KOPT-K1 (cell line): Measurements from ENCODE around the gene LMTK3.

Experiments used
- H3K27ac ChIP-seq: fragments of 200-600 bp; sonication (generic); 2 replicates; pipeline ENCODE4 v1.5.1; 2016; ENCODE audit warnings: antibody characterized with exemption, mild to moderate bottlenecking, low read depth, low read length; ENCODE audit not compliant: poor library complexity, severe bottlenecking
- H3K36me3 ChIP-seq: fragments of 200-600 bp; sonication (generic); 2 replicates; pipeline ENCODE4 v1.5.1; 2017; ENCODE audit warnings: antibody characterized with exemption, mild to moderate bottlenecking, low read length, moderate library complexity; ENCODE audit not compliant: insufficient read depth
- H3K9me3 ChIP-seq: fragments of 200-600 bp; sonication (generic); 2 replicates; pipeline ENCODE4 v1.5.1; 2017; ENCODE audit warnings: antibody characterized with exemption, low read length, mild to moderate bottlenecking; ENCODE audit not compliant: insufficient read depth, poor library complexity, severe bottlenecking

LMTK3 gene

DNA sequence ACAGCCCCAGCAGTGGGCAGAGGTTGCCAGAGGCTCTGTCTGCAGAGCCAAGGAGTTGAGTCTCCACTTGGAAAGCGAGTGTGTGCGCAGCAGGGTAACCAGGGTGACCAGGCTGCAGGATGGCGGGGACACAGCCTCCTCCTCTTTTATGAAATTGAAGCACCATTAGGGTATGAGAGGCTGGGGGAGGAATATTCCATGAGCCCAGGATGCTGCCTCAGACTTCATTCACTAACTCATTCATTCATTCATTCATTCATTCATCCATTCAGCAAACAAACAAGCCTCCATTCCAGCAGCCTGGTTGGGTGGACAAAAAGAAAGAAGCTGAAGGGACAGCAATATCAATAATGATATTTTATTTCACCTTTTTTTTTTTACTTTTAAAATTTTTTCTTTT lies 6.6 kb upstream of the LMTK3 start:
- Histone ChIP-seq H3K9me3 (no peaks in the 10 kb centered on the region), H3K27ac (no peak overlapping the region), H3K36me3 (no peaks in the 10 kb centered on the region)

DNA sequence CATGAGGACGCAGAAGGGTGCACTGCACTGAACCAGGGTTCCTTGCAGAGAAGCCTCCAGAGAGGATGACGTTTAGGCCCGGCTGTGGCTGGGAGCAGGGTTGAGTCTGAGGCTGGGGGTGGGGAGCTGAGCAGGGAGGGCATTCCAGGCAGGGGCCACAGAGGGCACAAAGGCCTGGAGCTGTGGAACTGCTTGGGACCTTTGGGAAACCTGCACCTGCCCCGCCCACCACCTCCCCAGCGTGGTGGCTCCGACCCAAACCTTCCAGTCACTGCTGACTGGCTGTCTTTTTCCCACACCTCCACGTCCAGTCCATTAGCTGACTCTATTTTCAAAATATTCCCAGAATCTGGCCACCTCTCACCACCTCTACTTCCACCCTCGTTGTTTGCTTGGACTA lies 4.9 kb upstream of the LMTK3 start:
- no peaks in the 10 kb centered on the region for H3K36me3 ChIP-seq
- H3K27ac ChIP-seq: no peak overlapping the region
- H3K9me3 ChIP-seq: no peaks in the 10 kb centered on the region

DNA sequence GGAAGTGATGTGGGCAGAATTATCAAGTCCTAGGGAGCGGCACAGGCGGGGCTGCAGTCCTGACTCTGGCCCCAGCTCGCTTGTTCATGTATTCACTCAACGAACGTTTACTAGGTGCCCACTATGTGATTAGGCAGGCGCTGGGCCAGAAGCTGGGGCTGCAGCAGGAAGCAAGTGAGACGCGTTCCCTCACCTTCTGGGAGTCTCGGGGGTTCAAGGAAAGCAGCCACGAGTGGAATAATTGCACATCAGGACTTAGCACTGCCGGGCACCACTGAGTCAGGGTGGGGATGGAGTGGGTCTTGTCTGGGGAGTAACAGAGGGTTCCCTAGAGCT lies 2.5 kb upstream of the LMTK3 start:
- Histone ChIP-seq H3K27ac (no peak overlapping the region), H3K9me3 (no peaks in the 10 kb centered on the region), H3K36me3 (no peaks in the 10 kb centered on the region)

DNA sequence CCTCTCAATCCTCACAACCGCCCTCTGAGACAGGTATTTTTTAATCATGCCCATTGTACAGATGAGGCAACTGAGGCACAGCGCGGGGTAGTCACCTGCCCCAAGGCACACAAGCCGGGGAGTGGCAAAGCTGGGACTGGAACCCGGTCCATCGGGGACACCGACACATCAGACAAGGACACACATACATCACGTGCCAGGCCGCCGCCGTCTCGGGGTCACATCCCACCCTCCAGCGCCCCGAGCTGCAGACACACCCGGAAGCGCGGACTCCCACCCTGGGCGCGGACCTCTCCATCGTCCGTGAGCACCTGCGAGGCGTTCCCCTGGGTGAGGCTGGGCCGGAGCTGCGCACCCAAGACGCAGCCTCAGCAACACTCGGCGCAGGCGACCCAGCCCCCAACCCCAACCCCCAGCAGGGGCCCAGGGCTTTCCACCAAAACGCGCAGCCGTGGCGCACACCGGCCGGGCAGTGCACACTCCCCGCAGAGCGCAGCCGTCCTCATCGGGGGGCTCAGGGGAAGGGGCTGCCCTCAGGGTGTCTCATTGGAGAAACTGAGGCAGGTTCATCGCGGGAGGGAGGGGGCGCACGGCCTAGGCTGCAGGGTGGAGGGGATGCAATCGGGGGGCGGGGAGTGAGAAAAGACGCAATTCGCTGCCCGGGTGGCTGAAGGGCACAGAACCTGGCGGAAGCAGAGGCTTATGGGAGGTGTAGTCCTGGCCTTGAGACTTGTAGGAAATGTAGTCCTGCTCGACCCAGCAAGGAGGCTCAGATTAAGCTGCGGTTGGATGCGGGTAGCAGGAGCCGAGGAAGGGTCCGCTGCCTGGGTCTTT lies 1.9 kb upstream of the LMTK3 start:
- no peaks in the 10 kb centered on the region for H3K36me3 ChIP-seq
- peak overlapping the region; percentile 26 for H3K27ac ChIP-seq
- H3K9me3 ChIP-seq: no peaks in the 10 kb centered on the region

DNA sequence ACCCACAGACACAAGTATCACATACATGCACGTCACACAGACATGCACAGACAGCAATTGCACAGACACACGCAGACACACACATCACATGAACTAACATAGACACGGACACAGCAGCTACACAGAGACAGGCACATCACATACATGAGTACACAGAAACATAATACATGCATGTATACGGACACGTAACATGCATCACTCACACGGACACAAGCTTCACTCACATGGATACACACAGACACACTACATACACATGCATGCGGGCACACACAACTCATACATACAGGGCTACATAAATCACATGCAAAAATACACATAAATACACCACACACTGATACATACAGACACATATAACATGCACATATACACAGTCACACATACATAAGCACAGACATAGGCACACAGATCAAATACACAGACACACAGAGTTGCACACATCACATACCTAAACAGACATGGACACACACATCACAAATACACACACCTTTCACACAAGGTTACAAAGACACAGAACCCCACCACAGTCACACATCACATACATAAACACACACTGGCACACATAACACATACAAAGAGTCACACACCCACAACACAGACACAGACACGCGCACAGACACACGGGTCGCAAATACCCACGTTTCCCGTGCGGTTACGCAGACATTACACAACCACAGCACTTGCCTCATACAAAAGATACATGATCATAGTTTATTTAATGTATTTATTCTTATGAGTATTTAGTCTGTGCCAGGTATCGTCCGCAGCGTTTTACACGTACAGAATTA lies 1.1 kb upstream of the LMTK3 start:
- H3K9me3 ChIP-seq: no peaks in the 10 kb centered on the region
- H3K27ac ChIP-seq: no peak overlapping the region
- no peaks in the 10 kb centered on the region for H3K36me3 ChIP-seq

DNA sequence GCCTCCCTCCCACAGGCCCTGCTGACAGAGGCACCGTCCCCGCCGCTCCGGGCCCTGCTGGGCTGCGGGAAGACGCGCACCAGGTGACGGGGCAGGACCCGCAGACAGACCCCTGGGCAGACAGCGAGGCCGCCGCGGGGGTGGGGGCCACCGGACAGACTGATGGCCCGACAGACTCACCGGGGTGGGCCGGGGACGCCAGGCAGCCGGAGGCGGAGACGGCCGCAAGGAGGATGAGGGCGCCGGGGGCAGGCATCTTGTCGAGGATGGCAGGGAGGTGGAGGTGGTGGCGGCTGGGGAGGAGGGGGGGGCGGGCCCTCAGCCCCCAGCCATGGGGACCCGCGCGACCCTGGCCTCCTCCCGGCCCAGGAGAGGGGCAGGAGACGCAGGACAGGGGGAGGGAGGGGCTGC lies 309 bp downstream of the LMTK3 start:
- no peaks in the 10 kb centered on the region for H3K36me3 ChIP-seq
- no peak overlapping the region for H3K27ac ChIP-seq
- H3K9me3 ChIP-seq: no peaks in the 10 kb centered on the region

DNA sequence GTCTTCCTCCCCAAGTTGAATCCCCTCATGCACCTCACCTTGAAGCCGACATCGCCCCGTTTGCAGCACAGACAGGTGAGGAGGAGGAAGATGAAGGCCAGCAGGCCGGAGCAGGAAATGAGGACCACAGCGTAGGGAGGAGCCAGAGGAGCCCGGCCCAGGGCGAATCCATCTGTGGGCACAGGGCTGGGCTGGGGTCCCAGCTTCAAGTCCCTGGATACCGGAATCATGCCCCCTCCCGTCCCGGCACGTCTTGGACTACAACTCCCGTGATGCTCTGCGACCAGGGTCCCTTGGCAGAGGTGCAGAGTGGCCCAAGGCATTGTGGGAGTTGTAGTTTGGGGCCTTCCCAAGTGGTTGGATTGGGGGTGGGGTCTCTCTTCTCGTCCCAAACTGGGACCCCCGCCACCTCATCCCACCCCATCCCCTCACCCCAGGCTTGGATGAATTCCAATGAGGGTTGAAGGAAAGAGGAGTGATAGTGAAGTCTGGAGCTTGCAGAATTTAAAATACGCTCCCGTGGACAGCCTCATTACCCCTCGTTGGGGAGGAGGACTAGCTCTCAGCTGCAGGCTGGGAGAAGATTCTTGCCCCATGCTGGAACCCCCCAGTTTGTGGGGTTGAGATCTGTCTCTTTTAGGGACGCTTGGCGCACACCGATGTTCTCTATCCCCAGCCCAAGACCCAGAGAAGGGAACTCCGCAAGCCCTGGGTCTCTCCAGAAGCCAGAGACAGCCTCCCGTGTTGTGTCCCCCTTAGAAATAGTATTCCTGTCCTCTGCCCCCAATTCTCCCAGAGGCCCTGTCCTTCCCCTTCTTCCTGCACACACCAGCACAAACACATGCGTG lies 990 bp downstream of the LMTK3 start:
- Histone ChIP-seq H3K27ac (no peak overlapping the region), H3K36me3 (no peaks in the 10 kb centered on the region)

DNA sequence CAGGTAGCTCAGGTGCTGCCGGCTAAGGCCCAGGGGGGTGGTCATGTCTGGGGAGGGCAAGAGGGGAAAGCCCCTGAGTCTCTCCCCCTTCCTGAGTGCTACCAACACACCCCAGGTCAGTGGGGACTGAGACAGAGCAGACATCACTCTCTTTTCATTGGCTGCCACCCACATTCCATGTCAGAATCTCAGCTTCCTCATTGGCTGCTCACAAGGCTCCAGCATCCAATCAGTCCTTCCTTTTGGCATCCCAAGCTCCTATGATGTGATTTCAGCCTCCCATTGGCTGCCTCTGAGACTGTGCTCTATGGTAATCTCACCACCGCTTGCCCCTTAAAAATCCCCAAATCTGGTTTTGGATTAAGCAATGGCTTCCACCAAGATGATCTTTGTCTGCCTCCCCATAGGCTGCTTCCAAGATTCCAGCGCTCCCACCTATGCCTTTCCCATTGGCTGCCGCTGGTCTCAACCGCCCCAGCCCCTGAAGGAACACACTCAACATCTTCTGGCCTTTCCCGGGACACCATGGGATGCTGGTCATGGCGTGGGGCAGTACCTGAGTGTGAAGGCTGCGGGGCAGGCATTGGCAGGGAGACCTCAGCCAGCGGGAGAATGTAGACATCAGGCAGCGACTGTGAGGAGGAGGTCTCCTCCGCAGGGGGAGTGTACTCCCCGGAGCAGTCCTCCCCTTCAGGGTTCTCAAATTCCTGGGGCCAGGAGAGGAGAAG lies 2.0 kb downstream of the LMTK3 start:
- no peak overlapping the region for H3K27ac ChIP-seq
- no peaks in the 10 kb centered on the region for H3K36me3 ChIP-seq
- no peaks in the 10 kb centered on the region for H3K9me3 ChIP-seq

More for the DNA sequence above, 990 bp downstream of the LMTK3 start:
- H3K9me3 ChIP-seq: no peaks in the 10 kb centered on the region

DNA sequence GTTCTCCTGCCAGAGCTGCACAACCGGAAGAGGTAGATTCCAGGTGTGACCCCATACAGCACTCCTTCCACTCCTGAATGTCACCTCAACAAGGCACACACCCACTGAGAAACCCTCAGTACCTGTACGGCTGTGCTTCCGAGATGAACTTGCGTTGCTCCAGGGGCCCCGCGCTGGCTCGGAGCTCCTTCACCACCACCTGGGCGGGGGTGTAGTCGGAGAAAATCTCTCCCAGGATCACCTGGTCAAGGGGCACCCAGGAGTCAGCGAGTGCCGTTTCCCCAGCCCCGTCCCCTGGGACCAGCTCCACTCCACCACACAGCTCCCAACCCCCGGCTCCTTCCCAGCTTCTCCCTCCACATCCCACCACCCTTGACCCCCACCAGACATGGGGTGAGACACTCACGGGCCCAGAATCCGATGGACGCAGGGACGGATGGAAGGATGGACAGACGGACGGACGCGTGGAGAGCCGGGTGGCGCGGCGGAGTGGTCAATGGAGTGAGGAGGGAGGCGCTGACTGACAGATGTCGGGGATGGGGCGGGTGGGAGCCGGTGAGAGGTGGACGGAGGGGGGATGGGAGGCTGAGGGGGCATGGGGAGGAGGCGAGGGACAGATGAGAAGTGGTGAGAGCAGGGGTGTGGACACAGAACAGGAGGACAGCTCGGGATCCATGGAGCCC lies 2.8 kb downstream of the LMTK3 start:
- Histone ChIP-seq H3K27ac (no peak overlapping the region), H3K36me3 (no peaks in the 10 kb centered on the region), H3K9me3 (no peaks in the 10 kb centered on the region)

DNA sequence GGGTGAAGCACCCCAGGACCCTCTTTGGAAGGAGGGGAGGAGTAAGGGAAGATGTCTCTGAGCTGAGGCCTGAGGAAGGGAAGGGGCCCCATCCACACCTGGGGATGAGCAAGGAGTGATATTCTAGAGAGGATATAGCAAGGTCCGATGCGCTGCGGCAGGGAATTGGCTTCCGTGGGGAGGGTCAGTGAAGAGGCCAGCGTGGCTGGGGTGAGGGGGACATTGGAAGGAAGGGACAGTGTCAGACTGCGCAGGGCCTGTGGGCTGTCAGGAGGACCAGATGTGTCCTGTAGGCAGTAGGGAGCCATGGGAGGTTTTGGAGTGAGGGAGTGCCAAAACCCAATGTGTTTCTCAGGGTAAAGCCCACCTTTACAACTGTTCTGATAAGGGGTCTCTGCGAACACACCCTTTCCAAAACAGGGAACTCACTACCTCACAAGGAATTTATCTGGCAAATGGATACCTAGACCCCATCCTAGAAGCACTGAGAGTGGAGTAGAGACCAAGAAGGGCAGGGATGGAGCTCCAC lies 3.7 kb downstream of the LMTK3 start:
- Histone ChIP-seq H3K27ac (no peak overlapping the region), H3K36me3 (no peaks in the 10 kb centered on the region), H3K9me3 (no peaks in the 10 kb centered on the region)

DNA sequence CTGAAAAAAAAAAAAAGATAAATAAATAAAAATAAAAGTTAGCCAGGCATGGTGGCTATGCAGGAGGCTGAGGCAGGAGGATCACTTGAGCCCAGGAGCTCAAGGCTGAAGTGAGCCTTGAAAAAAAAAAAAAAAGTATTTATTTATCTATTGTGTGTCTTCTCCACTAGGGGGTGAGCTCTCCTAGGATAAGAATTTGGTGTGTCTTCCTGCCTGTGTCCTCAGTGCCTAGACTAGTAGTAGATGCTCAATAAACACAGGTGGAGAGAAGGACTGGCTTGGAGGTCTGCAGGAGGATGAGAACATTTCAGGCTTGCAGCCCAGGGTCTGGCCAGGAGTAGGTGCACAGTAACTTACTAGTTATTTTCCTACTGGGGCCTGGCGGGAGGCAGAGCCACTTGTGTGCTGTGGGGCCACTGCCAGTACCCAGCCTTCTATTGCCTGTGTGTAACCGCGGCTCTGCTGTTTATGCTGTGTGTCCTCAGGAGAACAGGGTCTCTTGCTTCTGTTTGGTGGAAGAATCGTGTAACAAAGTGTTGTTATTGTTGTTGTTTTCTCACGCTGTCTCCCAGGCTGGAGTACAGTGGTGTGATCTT lies 5.4 kb downstream of the LMTK3 start:
- no peak overlapping the region for H3K27ac ChIP-seq

DNA sequence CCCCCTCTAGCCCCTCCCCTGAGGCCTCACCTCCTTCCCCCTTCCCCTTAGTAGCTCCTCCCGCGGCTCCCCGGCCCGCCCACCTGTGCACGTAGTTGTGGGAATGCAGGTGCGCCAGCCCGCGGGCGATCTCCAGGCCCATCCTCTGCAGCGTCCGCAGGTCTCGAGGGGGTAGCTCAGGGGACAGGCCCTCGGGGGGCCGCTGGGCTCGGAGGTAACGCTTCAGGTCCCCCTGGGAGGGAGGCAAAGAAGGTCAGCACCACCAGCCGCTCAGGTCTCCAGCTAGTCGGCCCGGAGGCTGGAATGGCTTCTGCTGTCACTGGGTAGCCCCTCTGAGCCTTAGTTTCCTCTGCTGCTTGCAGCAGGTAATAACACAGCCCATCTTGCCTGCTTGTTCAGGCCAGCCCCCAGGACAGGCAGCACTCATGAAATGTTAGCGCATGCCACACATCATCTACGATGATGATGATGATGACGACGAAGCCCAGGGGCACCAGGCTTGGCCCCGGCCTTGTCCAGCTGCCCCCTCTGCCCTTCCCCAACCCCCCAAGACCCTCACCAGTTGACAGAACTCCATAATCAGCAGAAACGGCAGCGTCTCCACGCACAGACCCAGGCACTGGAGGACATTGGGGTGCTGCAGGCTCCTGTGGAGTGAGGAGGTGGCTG lies 9.2 kb downstream of the LMTK3 start:
- H3K36me3 ChIP-seq: no peaks in the 10 kb centered on the region
- H3K27ac ChIP-seq: no peak overlapping the region
- H3K9me3 ChIP-seq: no peaks in the 10 kb centered on the region

More for the DNA sequence above, 5.4 kb downstream of the LMTK3 start:
- no peaks in the 10 kb centered on the region for H3K9me3 ChIP-seq
- no peaks in the 10 kb centered on the region for H3K36me3 ChIP-seq
